Activated CD8-positive, alpha-beta memory T cell treated with anti-CD3 and anti-CD28 coated beads, Interleukin-2, amount 10 ng/mL, durations not matched to agents 7 days and 5 days (primary cell): Measurements from ENCODE around the gene KIF5C. TPM values are rescaled to one million over a fixed set of nuclear protein-coding genes. Genes with fewer than 3 reads are reported as not detected.
A peak's percentile ranks its signal among the peaks of the same experiment; 100 is the strongest.

Experiments
- ATAC-seq: fragments of 150-1000 bp; cut with Tn5 transposase; one replicate; pipeline ENCODE4 v1.10.0; 2021; ENCODE audit warnings: moderate library complexity
- CTCF ChIA-PET: fragments of 350-600 bp; sonication (Branson Sonifier 250); formaldehyde crosslinking; loops from one replicate; lab custom pipeline; 2021; ENCODE audit warnings: antibody characterized with exemption; lab: Charles Lee
- DNase-seq: peaks from one replicate; pipeline ENCODE4 v3.0.0-alpha.2; 2020
- H3K27ac Mint-ChIP-seq: one replicate; pipeline ENCODE4 v1.8.0; 2021; ENCODE audit warnings: mild to moderate bottlenecking, mixed read lengths
- H3K27me3 Mint-ChIP-seq: one replicate; pipeline ENCODE4 v1.8.0; 2021; ENCODE audit warnings: mixed read lengths
- H3K36me3 Mint-ChIP-seq: one replicate; pipeline ENCODE4 v1.8.0; 2021; ENCODE audit warnings: mild to moderate bottlenecking, mixed read lengths
- H3K4me1 Mint-ChIP-seq: one replicate; pipeline ENCODE4 v1.8.0; 2021; ENCODE audit warnings: mixed read lengths
- H3K4me3 Mint-ChIP-seq: one replicate; pipeline ENCODE4 v1.8.0; 2021; ENCODE audit warnings: mild to moderate bottlenecking, moderate library complexity, mixed read lengths
- H3K9me3 Mint-ChIP-seq: one replicate; pipeline ENCODE4 v1.8.0; 2022; ENCODE audit warnings: low read depth, mixed read lengths
- total RNA-seq, 2 experiments: library from RNA; stranded (reverse); gene quantifications; one replicate each; pipeline ENCODE4 v1.2.3, GENCODE V29; 2021

Gene KIF5C
- total RNA-seq, 2 experiments from 2014 or later = 16.2 to 18.3 TPM

- no peaks in the 10 kb centered on the region for H3K36me3 Mint-ChIP-seq
- H3K4me3 Mint-ChIP-seq = no peak overlapping the region
- H3K27ac Mint-ChIP-seq = no peak overlapping the region
- no peaks in the 10 kb centered on the region for H3K9me3 Mint-ChIP-seq
- CTCF ChIA-PET = no interaction called here
- H3K27me3 Mint-ChIP-seq = peaks cover 23% of the 10 kb centered on the region
- ATAC-seq (no peak), DNase-seq (no peak)
- H3K4me1 Mint-ChIP-seq = peaks cover 12% of the 10 kb centered on the region
These were observed 190.0 kb downstream of the KIF5C start for GRCh38 chr2:149064856-149065630.

GRCh38 chr2:149068225-149068995, 193.4 kb downstream of the KIF5C start:
- Mint-ChIP-seq H3K4me1 (peaks cover 15% of the 10 kb centered on the region), H3K27ac (no peak overlapping the region), H3K27me3 (peaks cover 20% of the 10 kb centered on the region), H3K36me3 (no peaks in the 10 kb centered on the region), H3K4me3 (no peak overlapping the region), H3K9me3 (no peaks in the 10 kb centered on the region)
- DNase-seq (no peak), ATAC-seq (no peak)
- CTCF ChIA-PET = no interaction called here

DNA sequence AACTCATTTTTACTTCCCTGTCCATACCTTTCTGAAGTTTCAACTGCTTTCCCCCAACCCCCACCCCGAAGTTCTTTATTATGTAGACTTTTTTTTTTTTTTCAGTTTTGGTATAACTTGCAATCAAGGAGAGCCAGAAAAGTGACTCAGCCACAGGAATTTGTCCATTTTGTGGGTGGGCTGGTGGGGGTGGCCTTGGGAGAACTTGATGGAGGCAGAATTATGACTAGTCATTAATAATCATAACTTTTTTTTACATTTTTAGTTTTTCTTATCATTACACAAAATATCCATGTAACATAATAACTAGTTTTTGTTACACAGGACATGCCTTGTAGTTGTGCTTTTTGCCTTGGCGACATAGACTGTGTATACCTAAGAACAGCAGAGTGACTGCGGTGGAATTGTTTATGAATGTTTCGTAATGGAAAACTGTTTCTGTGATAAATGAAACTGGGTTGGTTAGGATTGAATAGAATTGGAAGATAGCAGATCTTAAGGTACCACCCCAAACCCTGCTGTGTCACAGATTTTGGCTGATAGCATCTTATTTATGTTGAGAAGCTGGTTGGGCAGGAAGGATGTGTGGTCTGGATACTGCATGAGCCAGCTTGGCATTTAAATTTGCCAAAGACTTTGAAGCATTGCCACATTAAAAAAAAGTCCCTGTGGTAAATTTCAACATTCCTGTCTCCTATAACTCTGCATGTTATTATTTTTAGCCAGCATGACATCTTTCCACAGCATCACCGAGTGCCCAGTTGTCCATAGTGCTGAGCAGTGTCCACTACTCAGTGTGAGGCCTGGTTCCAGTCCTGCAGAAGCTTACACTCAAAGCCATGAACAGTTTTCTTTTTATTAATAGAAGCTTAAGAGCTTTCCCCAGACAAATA, 194.2 kb downstream of the KIF5C start:
- H3K4me3 Mint-ChIP-seq = no peak overlapping the region
- H3K27me3 Mint-ChIP-seq = peaks cover 18% of the 10 kb centered on the region
- no peaks in the 10 kb centered on the region for H3K36me3 Mint-ChIP-seq
- CTCF ChIA-PET = no interaction called here
- DNase-seq = peak; percentile 46
- H3K4me1 Mint-ChIP-seq = peaks cover 15% of the 10 kb centered on the region
- H3K9me3 Mint-ChIP-seq = no peaks in the 10 kb centered on the region
- ATAC-seq = peak; percentile 87
- no peak overlapping the region for H3K27ac Mint-ChIP-seq

GRCh38 chr2:149070681-149071320, 195.8 kb downstream of the KIF5C start:
- DNase-seq = no peak
- Mint-ChIP-seq H3K36me3 (no peaks in the 10 kb centered on the region), H3K27me3 (peaks cover 19% of the 10 kb centered on the region), H3K27ac (no peak overlapping the region), H3K4me3 (no peak overlapping the region), H3K4me1 (peaks cover 15% of the 10 kb centered on the region), H3K9me3 (no peaks in the 10 kb centered on the region)
- CTCF ChIA-PET = no interaction called here
- no peak for ATAC-seq

DNA sequence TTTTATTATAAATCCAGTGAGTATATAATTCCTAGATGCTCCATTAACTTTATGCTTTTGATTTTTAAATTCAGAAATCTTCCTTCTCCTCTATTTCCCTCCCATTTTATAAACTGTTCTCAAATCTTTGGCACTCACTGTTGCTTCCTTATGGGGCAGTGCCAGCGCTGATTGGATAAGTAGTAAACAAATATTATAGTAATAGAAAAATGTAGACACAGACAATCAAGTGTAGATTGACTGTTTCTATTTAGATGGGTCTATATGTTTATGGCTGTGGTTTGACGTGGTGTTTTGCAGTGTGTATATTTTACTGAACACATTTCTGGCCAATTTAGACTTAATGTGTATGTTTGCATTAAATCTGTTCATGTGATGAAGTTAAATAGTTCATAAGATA, 200.1 kb downstream of the KIF5C start:
- ATAC-seq (no peak), DNase-seq (no peak)
- Mint-ChIP-seq H3K4me3 (no peak overlapping the region), H3K9me3 (no peaks in the 10 kb centered on the region), H3K4me1 (peaks cover 2% of the 10 kb centered on the region), H3K36me3 (no peaks in the 10 kb centered on the region), H3K27me3 (peaks cover 31% of the 10 kb centered on the region), H3K27ac (no peak overlapping the region)
- CTCF ChIA-PET = no interaction called here

DNA sequence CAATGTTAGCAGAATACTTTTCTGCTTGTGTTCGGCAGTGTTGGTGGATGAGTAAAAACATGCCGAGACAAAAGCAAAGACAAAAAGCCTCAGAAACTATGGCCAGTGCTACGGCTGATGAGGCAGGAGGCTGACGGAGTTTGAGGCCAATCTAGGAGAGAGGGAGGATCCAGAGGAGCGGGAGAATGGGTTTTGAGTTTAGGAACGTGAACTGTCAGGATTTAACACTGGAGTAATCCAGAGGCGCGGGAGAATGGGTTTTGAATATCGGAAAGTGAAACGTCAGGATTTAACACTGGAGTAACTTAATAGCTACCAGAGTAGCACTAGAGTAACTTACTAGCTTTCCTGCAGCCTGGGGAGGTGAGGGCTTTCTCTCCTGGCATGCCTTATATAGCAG, 200.8 kb downstream of the KIF5C start:
- Mint-ChIP-seq H3K27ac (no peak overlapping the region), H3K4me3 (no peak overlapping the region), H3K36me3 (no peaks in the 10 kb centered on the region), H3K4me1 (no peaks in the 10 kb centered on the region), H3K27me3 (peaks cover 28% of the 10 kb centered on the region), H3K9me3 (no peaks in the 10 kb centered on the region)
- CTCF ChIA-PET = no interaction called here
- DNase-seq (no peak), ATAC-seq (no peak)

Other genes with a start within 250 kb of the KIF5C start
- gene EPC2, start 230.5 kb upstream of the KIF5C start, total RNA-seq = 10 to 100 TPM; 19.4 to 21.8 TPM
- not detected for gene LYPD6B, start 163.5 kb downstream of the KIF5C start, total RNA-seq